Measurements from ENCODE around the gene POU6F2. TPM values are rescaled to one million over a fixed set of nuclear protein-coding genes. Genes with fewer than 3 reads are reported as not detected.
A peak's percentile ranks its signal among the peaks of the same experiment; 100 is the strongest.
"Not testable (repeated sequence)": the region's sequence is repeated elsewhere in the genome, so short reads cannot be mapped to it uniquely, and the experiment has no call there.

The POU6F2 gene
- total RNA-seq, 1 donor from 2014 or later: 0.78 TPM

DNA sequence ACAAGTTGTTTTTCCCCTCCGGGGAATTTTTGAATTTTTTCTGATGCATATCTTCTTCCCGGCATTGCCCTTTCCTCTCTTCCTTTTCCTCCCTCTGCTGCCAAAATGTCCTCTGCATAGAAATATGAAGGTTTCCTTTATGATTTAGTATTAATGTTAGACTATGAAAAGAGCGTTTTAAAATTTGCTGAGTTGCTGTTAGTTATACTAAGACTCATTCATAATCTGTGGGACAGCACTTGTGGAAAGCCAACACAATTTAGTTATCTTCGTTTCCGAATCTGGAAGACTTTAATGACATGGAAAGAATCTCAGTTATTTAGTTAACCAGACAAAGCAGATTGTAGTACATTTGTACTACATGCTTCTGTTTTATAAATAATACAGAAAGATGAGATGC is 25.0 kb downstream of the POU6F2 start:
- DNase-seq (no peak), ATAC-seq (no peak)
- intact Hi-C loops (cut with DNase I): no loop called here
- TF ChIP-seq, protein P1, sequence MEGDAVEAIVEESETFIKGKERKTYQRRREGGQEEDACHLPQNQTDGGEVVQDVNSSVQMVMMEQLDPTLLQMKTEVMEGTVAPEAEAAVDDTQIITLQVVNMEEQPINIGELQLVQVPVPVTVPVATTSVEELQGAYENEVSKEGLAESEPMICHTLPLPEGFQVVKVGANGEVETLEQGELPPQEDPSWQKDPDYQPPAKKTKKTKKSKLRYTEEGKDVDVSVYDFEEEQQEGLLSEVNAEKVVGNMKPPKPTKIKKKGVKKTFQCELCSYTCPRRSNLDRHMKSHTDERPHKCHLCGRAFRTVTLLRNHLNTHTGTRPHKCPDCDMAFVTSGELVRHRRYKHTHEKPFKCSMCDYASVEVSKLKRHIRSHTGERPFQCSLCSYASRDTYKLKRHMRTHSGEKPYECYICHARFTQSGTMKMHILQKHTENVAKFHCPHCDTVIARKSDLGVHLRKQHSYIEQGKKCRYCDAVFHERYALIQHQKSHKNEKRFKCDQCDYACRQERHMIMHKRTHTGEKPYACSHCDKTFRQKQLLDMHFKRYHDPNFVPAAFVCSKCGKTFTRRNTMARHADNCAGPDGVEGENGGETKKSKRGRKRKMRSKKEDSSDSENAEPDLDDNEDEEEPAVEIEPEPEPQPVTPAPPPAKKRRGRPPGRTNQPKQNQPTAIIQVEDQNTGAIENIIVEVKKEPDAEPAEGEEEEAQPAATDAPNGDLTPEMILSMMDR (IDR thresholded peaks at IDR 0.05): no peak
- H3K4me3 ChIP-seq: no peak overlapping the region
- H3K27me3 ChIP-seq: no peaks in the 10 kb centered on the region
- no peaks in the 10 kb centered on the region for H3K9me3 ChIP-seq
- no peak overlapping the region for H3K27ac ChIP-seq
- no peaks in the 10 kb centered on the region for H3K4me1 ChIP-seq
- H3K36me3 ChIP-seq: no peaks in the 10 kb centered on the region

DNA sequence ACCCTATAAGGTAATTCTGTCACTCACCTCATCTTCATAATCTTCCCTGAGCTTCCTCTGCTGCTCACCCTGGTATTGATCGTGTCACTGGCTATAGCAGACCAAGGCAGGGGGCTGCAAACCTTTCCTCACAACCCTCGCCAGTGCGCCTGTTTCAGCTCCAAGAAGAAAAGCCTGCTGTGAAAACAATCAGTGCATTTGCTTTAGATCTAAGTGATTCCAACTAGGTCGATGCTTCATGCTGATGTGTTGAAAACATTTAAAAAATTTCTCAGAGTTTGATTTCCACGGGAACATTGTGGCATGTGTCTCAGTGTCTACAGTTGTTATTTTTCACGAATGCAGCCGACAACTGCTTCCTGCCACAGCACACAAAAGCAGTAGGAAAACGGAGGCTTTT is 27.3 kb downstream of the POU6F2 start:
- no peaks in the 10 kb centered on the region for H3K27me3 ChIP-seq
- H3K27ac ChIP-seq: no peak overlapping the region
- H3K36me3 ChIP-seq: no peaks in the 10 kb centered on the region
- ATAC-seq (no peak), DNase-seq (no peak)
- no peaks in the 10 kb centered on the region for H3K4me1 ChIP-seq
- no peak overlapping the region for H3K4me3 ChIP-seq
- TF ChIP-seq, protein P1 (IDR thresholded peaks at IDR 0.05): no peak
- intact Hi-C loops (cut with DNase I): no loop called here
- no peaks in the 10 kb centered on the region for H3K9me3 ChIP-seq

DNA sequence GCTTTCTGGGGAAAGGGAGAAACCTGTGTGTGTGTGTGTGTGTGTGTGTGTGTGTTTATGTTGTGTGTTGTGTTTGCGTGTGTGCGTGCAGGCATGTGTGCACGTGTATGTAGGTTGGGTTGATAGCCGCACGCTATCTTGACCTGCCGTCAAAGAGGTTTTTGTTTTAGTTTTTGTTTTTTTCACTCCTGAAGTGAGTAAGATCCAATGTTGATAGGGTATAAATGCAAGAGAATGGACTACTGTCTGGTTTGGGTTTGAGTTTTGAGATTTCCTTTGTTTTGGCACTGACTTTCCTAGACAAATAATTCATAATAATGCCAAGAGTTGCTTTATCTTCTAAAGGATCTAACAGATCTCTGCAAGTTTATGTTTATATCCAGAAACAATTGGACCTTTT is 27.8 kb downstream of the POU6F2 start:
- H3K9me3 ChIP-seq: no peaks in the 10 kb centered on the region
- H3K4me3 ChIP-seq: no peak overlapping the region
- DNase-seq (no peak), ATAC-seq (no peak)
- no peaks in the 10 kb centered on the region for H3K4me1 ChIP-seq
- TF ChIP-seq, protein P1 (IDR thresholded peaks at IDR 0.05): no peak
- intact Hi-C loops (cut with DNase I): no loop called here
- no peaks in the 10 kb centered on the region for H3K36me3 ChIP-seq
- no peak overlapping the region for H3K27ac ChIP-seq
- no peaks in the 10 kb centered on the region for H3K27me3 ChIP-seq

DNA sequence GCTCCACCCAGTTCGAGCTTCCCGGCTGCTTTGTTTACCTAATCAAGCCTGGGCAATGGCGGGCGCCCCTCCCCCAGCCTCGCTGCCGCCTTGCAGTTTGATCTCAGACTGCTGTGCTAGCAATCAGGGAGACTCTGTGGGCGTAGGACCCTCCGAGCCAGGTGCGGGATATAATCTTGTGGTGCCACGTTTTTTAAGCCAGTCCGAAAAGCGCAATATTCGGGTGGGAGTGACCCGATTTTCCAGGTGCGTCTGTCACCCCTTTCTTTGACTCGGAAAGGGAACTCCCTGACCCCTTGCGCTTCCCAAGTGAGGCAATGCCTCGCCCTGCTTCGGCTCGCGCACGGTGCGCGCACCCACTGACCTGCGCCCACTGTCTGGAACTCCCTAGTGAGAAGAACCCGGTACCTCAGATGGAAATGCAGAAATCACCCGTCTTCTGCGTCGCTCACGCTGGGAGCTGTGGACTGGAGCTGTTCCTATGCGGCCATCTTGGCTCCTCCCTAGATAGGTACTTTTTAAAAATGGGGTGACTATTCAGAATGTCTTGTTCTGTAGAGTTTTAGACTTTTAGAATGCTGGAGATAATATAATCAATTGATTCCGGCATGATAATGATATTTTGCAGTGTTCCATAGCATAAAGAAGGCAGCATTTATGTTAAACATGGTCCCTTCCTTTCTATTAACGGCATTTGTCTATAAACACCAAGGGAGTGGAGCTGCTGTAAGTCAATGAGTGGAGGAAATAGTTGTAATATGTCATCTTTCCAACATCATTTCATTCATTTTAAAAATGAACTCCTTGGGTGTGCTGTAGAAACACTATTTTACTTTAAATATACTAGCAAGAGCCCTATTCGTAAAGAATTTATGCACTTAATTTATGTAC is 35.6 kb downstream of the POU6F2 start:
- intact Hi-C loops (cut with DNase I); H3K4me1 ChIP-seq; ATAC-seq; DNase-seq; H3K27me3 ChIP-seq; H3K9me3 ChIP-seq; H3K27ac ChIP-seq; H3K36me3 ChIP-seq; H3K4me3 ChIP-seq: not testable (repeated sequence)

DNA sequence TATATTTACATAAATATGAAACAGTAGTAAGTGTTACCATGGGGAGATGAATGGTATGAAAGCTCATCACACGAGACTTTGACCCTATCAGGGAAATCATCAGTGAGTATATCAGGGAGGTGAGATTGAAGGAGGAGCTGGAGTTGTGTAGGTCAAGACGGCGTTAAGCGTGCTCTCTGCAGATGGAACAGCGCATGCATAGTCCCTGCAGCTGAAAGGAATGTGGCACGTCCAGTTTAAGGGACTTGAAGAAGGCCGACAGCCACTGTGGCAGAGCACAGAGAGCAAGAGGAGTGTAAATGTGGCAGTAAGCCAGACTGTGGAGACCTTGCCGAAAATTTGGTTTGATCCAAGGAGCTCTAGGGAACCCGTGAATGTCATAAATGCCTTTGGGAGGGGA is 38.9 kb downstream of the POU6F2 start:
- intact Hi-C loops (cut with DNase I): no loop called here
- no peaks in the 10 kb centered on the region for H3K9me3 ChIP-seq
- no peak overlapping the region for H3K27ac ChIP-seq
- TF ChIP-seq, protein P1 (IDR thresholded peaks at IDR 0.05): no peak
- H3K27me3 ChIP-seq: no peaks in the 10 kb centered on the region
- no peak overlapping the region for H3K4me3 ChIP-seq
- no peaks in the 10 kb centered on the region for H3K36me3 ChIP-seq
- ATAC-seq: peak; percentile 100
- no peaks in the 10 kb centered on the region for H3K4me1 ChIP-seq
- DNase-seq: peak; percentile 68

DNA sequence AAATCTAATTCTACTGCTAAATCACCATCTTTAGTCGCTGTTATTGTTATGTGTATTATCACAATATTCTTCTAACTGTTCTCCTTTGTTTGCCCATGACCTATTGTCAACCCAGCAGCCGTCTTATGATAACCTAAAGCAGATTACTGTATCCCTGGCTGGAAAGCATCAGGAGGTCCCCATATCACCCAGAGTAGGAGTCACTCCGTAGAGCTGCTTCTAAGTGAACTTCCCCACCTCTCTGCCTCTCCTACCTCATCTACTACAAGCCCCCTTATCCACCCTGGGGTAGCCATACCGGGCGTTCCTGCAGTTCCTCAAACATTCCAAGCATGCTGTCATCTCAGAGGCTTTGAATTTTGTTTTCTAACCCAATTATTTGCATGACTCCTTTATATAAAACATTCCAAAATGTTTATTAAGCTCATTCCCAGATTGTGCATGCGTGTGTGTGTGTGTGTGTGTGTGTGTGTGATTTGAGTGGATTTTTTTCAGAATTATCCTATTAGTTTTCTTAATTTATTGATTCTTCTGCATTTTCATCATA is 39.7 kb downstream of the POU6F2 start:
- Histone ChIP-seq H3K27me3 (no peaks in the 10 kb centered on the region), H3K4me3 (no peak overlapping the region), H3K36me3 (no peaks in the 10 kb centered on the region), H3K9me3 (no peaks in the 10 kb centered on the region), H3K4me1 (no peaks in the 10 kb centered on the region), H3K27ac (no peak overlapping the region)
- ATAC-seq (no peak), DNase-seq (no peak)
- TF ChIP-seq, protein P1 (IDR thresholded peaks at IDR 0.05): no peak
- intact Hi-C loops (cut with DNase I): no loop called here

All from upper lobe of right lung (tissue), 1 donor.